Activated CD4-positive, alpha-beta T cell treated with anti-CD3 and anti-CD28 coated beads, Interleukin-10, Interleukin-2, amounts not matched to agents 100 ng/mL and 50 ng/mL, durations not matched to agents 16 hours and 8 hours (primary cell): ENCODE data around the gene ZNF276.
A peak's percentile ranks its signal among the peaks of the same experiment; 100 is the strongest.
"Not testable (repeated sequence)": the region's sequence is repeated elsewhere in the genome, so short reads cannot be mapped to it uniquely, and the experiment has no call there.

Experiments
- DNase-seq: peaks from one replicate; pipeline ENCODE4 v3.0.0-alpha.2; 2020

The ZNF276 gene

DNA sequence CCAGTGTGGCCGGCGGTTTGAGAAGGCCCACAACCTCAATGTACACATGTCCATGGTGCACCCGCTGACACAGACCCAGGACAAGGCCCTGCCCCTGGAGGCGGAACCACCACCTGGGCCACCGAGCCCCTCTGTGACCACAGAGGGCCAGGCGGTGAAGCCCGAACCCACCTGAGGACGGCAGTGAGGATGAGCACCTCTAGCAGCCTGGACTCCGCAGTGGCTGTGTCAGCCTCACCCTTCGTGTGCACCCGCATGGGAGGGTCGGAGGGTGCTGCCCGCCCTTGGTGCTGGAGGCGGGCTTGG lies 16.7 kb downstream of the ZNF276 start:
- no peak for DNase-seq

DNA sequence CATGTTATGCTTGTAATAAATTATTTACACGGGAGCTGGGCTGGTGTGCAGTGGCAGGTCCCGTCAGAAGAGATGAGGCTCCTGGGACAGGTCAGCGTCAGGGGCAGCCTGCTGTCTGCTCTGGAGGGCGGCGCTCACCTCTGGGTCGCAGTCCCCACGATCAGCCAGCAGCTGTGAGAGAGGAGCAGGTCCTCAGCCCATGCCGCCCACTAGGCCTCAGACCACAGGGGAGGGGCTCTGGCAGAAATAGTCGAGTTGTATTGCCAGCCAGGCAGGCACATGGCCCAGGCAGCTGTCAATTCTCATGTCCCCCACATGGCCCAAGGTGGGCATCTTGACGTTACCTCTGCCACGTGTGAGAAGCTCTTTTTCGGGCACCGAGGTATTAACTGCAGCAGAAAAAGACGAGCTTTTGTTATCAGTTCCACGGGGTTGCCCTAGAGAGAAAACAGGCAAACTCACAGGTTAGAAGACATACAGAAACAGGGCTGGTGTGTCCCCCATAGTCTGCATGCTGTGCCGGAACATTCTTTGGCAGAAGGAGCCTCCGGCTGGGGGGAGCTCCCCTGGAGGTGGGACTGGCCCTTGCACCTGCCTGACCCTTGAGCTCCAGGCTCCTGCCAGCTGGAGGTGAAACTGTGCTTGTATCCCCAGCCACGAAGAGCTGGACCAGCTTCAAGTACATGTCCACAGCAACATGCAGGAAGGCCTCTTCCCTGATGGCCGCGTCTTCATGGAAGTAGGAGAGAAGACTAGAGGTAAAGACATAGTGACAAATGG lies 17.4 kb downstream of the ZNF276 start:
- DNase-seq = no peak

DNA sequence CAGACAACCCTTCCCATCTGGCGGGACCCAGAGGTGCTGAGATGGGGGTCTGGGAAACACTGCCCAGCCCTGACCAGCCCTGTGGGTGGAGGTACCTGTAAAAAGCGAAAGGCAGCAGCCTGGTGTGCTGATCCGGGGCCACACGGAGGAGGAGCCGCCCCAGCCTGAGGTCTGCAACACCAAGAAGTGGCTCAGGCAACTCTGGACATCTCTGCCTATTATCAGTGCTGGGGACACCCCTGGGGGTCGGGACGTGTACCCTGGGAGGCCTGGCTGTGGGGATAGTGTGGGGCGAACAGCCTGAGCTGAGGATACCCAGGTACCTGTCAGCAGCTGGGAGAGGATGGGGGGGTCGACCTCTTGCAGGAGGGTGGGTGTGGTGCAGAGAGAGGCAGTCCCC lies 18.0 kb downstream of the ZNF276 start:
- no peak for DNase-seq

DNA sequence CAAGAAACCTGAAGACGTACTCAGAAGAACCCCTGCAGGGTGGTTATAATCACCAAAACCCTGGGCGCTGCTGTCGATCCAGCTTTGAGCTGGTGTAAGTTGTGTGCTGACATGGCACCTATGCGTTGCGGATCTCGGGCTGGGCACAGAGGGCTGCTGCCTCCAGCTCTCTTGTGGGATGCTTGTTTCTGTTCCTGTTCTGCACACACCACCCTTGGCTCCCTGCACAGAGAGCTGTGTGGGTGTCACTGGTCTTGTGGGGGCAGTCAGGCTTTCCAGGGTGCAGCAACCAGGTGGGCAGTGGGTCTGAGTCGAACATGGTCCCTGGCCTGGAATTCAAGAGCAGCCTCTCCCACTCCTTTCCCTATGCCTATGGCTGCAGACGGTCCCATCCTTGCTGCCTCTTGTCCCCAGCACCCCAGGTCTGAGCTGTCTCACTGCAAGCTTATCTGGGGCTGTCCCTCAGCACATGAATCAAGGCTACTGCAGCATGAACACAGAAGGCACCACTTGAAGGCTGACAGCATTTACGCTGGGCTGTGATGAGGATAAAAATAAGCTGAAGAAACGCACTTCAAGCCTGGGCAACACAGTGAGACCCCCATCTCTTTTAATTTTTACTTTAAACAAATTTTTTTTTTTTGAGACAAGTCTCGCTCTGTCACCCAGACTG lies 20.1 kb downstream of the ZNF276 start:
- no peak for DNase-seq

- no peak for DNase-seq
These were observed 21.6 kb downstream of the ZNF276 start for GRCh38 chr16:89742948-89743347.

DNA sequence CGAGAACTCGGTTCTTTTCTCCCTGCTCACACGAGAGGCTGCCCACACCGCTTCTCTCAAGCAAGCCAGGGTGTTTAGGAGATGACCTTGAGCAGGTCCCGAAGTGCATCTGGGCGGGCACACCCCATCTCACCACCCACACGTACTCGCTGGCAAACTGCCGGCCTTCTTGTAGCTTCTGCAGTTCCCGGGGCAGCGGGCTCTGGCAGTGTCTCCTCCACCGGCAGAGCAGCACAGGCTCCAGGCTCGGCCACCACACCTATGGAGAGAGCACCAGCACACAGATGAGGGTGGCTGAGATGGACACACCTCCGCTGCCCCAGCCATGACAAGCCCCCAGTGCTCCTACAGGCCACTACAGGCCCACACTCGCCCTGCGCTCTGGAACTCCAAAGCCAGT lies 23.5 kb downstream of the ZNF276 start:
- DNase-seq = no peak

DNA sequence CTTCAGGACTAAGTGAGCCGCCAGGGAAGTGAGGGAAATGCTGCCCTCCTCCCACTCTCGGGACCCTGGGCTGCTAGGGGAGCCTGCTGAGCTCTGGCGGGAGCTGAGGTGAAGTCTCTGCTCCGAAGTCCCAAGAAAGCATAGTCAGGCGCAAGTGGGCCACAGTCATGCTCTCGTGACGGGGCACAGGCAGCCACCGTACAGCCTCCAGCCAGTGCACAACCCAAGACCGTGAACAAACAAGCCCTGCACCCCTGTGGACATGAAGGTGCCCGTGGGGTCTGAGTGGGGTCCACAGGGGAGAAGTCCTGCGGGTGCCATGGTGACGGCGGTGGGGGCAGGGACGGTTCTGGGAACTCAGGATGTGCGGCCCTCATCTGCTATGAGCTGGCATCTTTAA lies 24.7 kb downstream of the ZNF276 start:
- no peak for DNase-seq

GRCh38 chr16:89748076-89748475 lies 26.7 kb downstream of the ZNF276 start:
- no peak for DNase-seq

DNA sequence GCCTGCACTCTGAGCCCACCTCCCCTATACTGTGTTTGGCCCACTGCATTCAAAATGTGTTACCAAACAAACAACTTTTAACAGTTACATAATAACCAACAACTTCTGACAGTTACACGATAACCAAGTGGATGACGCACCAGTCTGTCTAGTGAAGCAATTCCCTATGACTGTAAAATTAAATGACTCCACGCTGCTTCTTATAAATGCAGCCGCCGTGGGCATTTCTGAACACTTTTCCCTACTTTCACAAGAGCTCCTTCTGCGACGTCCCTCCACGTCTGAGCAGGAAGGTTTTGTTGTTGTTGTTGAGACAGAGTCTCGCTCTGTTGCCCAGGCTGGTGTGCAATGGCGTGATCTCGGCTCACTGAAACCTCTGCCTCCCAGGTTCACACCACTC lies 27.6 kb downstream of the ZNF276 start:
- DNase-seq = no peak

DNA sequence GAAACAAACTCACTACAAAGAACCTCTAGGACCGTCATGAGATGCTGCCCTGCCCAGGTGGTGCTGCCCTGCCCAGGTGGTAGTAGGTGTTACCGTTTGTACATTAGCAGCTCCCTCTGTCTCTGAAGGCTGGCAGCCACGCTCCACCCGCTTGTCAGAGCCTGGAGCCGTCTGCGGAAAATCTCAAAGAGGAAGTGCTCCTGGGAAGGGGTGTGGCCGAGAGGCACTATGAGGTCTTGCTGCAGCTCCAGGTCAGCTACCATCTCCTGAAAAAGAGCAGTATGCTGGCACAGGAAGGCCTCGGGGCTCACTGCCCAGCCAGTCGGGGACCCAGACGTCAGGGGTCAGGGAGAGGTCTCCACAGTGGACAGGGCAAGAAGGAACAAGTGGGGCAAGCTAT lies 28.3 kb downstream of the ZNF276 start:
- no peak for DNase-seq

- no peak for DNase-seq
These were observed 38.5 kb downstream of the ZNF276 start for GRCh38 chr16:89759746-89760340.

GRCh38 chr16:89761304-89761922 lies 40.1 kb downstream of the ZNF276 start:
- DNase-seq = no peak

GRCh38 chr16:89764711-89765201 lies 43.4 kb downstream of the ZNF276 start:
- peak; percentile 84 for DNase-seq

- DNase-seq = no peak
These were observed 44.0 kb downstream of the ZNF276 start for GRCh38 chr16:89765292-89765830.

GRCh38 chr16:89770367-89770766 lies 49.0 kb downstream of the ZNF276 start:
- DNase-seq = no peak

DNA sequence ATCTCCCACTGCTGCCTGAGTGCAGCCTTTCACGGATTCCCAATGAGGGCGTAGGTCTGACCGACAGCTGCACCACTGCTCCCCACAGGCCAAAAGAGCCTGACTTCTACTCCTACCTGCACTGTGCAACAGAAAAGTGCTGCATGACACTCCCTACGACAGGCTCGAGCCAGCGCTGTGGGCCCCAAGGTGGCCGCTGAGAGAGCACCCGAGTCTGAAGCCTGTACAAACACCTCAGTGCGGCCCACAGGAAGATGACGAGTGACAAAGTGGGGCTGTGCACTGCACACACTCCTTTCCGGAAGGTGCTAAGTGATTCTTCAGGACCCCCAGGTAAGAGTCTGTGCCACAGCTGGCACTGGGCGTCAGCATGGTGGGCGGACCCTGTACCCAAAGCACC lies 53.9 kb downstream of the ZNF276 start:
- no peak for DNase-seq

- DNase-seq = not testable (repeated sequence)
These were observed 56.9 kb downstream of the ZNF276 start for GRCh38 chr16:89778211-89778610.

DNA sequence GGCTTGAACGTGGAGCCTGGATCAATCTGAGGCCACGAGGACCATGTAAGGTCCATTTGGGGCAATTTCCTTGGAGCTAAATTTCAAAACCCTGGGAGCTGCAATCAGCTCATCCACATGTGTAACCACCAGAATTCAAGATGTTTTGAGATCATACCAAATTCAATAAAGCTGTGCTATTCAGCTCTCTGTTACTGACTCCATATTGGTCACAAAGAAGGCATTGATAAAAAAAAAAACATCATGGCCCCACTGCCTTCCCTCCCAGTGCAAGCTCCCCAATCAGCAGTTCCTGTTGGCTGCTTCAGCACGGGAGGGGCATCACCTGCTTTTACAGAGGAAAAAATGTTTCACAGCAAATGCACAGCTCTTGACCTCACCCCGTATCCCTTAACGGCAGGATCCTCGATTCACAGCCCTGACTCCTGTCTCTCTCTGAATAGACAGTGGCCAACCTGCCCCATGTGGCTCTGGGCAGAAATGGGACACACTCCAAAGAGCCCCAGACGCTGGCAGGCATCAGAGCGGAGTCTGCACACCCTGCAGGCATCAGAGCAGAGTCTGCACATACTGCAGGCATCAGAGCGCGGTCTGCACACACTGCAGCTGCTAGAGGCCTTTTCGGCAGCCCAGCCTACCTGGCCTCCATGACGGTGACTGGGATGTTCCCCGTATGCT lies 58.0 kb downstream of the ZNF276 start:
- no peak for DNase-seq

DNA sequence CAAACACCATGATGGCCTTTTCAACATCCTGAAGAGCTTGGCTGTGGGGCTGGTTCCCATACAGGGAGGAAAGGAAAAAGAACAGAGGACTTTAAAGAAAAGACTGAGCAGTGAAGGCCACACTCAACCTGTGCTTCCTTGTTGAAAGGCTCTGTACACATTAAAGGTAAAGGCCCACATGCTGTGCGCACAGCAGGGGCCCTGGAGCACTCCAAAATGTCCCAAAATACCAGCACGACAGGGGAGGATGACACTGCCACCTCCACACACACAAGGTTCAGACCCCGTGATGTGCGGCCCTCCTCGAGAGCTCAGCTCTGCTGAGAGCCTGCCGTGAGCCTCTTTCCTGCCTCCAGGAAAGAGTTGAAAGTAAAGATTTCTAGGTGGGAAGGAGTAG lies 58.6 kb downstream of the ZNF276 start:
- DNase-seq = no peak

- no peak for DNase-seq
These were observed 61.2 kb downstream of the ZNF276 start for GRCh38 chr16:89782489-89782888.

DNA sequence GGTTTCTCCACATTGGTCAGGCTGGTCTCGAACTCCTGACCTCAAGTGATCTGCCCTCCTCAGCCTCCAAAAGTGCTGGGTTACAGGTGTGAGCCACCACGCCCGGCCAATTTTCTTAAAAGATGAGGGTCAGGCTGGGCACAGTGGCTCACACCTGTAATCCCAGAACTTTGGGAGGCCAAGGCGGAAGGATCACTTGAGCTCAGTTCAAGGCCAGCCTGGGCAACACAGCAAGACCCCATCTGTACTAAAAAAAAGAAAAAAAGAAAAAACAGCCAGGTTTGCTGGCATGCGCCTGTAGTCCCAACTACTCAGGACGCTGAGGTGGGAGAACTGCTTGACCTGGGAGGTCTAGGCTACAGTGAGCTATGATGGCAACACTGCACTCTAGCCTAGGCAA lies 62.6 kb downstream of the ZNF276 start:
- not testable (repeated sequence) for DNase-seq

- DNase-seq = no peak
These were observed 63.1 kb downstream of the ZNF276 start for GRCh38 chr16:89784406-89784805.
